ENCODE data around the gene FBXO42. TPM values are rescaled to one million over a fixed set of nuclear protein-coding genes. Genes with fewer than 3 reads are reported as not detected.

Gene FBXO42
- total and polyA plus RNA-seq, 2 of the 13 experiments (the other 11 are each of a cell fraction or from before 2014, with no cell fraction given): 7.6 to 17.5 TPM

DNA sequence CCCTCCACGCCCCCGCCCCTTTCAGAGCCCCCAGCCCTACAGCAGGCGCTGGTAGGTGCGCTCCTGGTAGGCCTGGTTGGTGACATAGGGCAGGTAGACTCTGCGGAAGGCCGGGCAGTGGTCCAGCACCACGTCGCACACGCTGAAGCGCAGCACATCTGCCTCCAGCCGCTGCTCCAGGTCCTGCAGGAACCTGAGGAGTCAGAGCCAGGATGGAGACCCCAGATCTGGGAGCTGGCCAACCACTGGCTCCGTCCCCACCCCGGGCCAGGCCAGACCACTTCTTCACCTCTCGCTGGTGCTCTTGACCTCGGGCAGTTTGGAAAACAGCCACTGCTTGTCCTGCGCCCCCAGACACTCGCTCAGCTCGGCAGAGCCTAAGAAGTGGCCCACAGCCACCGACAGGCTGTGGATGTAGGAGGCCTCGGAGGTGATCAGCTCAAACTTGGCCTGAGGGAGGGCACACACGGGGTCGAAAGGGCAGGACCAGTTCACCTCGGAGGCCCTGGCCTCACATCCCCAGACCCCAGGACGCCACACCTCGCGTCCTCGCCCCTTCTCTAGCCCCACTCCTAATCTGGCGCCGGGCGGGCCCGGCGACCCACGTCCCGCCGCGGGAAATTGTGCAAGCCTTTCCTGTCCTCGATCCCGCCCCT is 146.3 kb downstream of the FBXO42 start (continued):
- TF ChIP-seq, protein P1, sequence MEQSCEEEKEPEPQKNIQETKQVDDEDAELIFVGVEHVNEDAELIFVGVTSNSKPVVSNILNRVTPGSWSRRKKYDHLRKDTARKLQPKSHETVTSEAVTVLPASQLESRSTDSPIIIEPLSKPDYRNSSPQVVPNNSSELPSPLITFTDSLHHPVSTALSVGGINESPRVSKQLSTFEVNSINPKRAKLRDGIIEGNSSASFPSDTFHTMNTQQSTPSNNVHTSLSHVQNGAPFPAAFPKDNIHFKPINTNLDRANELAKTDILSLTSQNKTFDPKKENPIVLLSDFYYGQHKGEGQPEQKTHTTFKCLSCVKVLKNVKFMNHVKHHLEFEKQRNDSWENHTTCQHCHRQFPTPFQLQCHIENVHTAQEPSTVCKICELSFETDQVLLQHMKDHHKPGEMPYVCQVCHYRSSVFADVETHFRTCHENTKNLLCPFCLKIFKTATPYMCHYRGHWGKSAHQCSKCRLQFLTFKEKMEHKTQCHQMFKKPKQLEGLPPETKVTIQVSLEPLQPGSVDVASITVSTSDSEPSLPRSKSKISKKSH (CRISPR knock-in tag; IDR thresholded peaks at IDR 0.05; ENCODE audit: borderline replicate concordance): 0 out of 2 replicates have a peak, but pooled peaks have one; percentile 26
- TF ChIP-seq, protein P2, sequence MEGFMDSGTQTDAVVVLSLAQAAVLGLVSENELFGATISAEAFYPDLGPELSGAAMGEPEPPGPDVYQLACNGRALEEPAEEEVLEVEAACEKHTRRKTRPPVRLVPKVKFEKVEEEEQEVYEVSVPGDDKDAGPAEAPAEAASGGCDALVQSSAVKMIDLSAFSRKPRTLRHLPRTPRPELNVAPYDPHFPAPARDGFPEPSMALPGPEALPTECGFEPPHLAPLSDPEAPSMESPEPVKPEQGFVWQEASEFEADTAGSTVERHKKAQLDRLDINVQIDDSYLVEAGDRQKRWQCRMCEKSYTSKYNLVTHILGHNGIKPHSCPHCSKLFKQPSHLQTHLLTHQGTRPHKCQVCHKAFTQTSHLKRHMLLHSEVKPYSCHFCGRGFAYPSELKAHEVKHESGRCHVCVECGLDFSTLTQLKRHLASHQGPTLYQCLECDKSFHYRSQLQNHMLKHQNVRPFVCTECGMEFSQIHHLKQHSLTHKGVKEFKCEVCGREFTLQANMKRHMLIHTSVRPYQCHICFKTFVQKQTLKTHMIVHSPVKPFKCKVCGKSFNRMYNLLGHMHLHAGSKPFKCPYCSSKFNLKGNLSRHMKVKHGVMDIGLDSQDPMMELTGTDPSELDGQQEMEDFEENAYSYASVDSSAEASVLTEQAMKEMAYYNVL (CRISPR knock-in tag; IDR thresholded peaks at IDR 0.05; ENCODE audit: borderline replicate concordance): no peak
- TF ChIP-seq ZFY (CRISPR knock-in tag; IDR thresholded peaks at IDR 0.05) (peak; percentile 47), EHMT2 (IDR thresholded peaks at IDR 0.05; ENCODE audit: borderline replicate concordance, low read depth, low read length) (no peak), ZNF207 (IDR thresholded peaks at IDR 0.05; ENCODE audit: borderline replicate concordance) (no peak), ZNF766 (CRISPR knock-in tag; IDR thresholded peaks at IDR 0.05; ENCODE audit: borderline replicate concordance) (no peak), ZNF768 (CRISPR knock-in tag; IDR thresholded peaks at IDR 0.05) (peak; percentile 14; the same call in 1 of the 2 replicates), TBX2 (CRISPR knock-in tag; IDR thresholded peaks at IDR 0.05; ENCODE audit: borderline replicate concordance) (0 out of 2 replicates have a peak, but pooled peaks have one; percentile 5), BRD4 (CRISPR knock-in tag; IDR thresholded peaks at IDR 0.05) (0 out of 2 replicates have a peak, but pooled peaks have one; percentile 22), RARA (CRISPR knock-in tag; IDR thresholded peaks at IDR 0.05) (peak; percentile 29; the same call in 1 of the 2 replicates), CEBPB (IDR thresholded peaks at IDR 0.05; ENCODE audit: borderline replicate concordance, low read depth, low read length) (peak; percentile 65), PCBP1 (IDR thresholded peaks at IDR 0.05; ENCODE audit: borderline replicate concordance, low read depth, low read length) (peak; percentile 61; the same call in 1 of the 2 replicates), SP5 (CRISPR knock-in tag; IDR thresholded peaks at IDR 0.05; ENCODE audit: borderline replicate concordance, low read depth) (0 out of 2 replicates have a peak, but pooled peaks have one; percentile 39), SMARCC2 (IDR thresholded peaks at IDR 0.05) (no peak)
- TF ChIP-seq, protein P3, sequence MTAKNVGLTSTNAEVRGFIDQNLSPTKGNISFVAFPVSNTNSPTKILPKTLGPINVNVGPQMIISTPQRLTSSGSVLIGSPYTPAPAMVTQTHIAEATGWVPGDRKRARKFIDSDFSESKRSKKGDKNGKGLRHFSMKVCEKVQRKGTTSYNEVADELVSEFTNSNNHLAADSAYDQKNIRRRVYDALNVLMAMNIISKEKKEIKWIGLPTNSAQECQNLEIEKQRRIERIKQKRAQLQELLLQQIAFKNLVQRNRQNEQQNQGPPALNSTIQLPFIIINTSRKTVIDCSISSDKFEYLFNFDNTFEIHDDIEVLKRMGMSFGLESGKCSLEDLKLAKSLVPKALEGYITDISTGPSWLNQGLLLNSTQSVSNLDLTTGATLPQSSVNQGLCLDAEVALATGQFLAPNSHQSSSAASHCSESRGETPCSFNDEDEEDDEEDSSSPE (CRISPR knock-in tag; IDR thresholded peaks at IDR 0.05): peak; percentile 29; the same call in 1 of the 2 replicates
- TF ChIP-seq, protein P4, sequence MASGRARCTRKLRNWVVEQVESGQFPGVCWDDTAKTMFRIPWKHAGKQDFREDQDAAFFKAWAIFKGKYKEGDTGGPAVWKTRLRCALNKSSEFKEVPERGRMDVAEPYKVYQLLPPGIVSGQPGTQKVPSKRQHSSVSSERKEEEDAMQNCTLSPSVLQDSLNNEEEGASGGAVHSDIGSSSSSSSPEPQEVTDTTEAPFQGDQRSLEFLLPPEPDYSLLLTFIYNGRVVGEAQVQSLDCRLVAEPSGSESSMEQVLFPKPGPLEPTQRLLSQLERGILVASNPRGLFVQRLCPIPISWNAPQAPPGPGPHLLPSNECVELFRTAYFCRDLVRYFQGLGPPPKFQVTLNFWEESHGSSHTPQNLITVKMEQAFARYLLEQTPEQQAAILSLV (CRISPR knock-in tag; IDR thresholded peaks at IDR 0.05; ENCODE audit: borderline replicate concordance): no peak
- TF ChIP-seq, protein P5, sequence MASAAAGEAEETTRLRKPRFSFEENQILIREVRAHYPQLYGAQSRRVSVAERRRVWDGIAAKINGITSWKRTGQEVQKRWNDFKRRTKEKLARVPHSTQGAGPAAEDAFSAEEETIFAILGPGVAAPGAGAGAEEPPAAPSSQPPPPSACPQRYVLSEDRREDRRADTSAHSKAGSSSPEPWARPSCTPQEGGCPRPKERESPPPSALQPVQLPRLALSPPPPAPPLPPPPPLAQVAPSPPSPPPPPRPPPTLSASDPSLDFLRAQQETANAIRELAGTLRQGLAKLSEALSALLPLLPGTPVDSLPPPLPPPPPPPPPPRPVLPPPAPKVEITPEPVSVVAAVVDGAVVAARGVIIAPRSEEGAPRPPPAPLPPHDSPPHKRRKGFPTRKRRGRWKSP (CRISPR knock-in tag; IDR thresholded peaks at IDR 0.05): no peak
- TF ChIP-seq, protein P6, sequence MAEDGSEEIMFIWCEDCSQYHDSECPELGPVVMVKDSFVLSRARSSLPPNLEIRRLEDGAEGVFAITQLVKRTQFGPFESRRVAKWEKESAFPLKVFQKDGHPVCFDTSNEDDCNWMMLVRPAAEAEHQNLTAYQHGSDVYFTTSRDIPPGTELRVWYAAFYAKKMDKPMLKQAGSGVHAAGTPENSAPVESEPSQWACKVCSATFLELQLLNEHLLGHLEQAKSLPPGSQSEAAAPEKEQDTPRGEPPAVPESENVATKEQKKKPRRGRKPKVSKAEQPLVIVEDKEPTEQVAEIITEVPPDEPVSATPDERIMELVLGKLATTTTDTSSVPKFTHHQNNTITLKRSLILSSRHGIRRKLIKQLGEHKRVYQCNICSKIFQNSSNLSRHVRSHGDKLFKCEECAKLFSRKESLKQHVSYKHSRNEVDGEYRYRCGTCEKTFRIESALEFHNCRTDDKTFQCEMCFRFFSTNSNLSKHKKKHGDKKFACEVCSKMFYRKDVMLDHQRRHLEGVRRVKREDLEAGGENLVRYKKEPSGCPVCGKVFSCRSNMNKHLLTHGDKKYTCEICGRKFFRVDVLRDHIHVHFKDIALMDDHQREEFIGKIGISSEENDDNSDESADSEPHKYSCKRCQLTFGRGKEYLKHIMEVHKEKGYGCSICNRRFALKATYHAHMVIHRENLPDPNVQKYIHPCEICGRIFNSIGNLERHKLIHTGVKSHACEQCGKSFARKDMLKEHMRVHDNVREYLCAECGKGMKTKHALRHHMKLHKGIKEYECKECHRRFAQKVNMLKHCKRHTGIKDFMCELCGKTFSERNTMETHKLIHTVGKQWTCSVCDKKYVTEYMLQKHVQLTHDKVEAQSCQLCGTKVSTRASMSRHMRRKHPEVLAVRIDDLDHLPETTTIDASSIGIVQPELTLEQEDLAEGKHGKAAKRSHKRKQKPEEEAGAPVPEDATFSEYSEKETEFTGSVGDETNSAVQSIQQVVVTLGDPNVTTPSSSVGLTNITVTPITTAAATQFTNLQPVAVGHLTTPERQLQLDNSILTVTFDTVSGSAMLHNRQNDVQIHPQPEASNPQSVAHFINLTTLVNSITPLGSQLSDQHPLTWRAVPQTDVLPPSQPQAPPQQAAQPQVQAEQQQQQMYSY (CRISPR knock-in tag; IDR thresholded peaks at IDR 0.05): no peak
